Hematopoietic multipotent progenitor cell (in vitro differentiated cells): ENCODE data around the gene ELFN1. TPM values are rescaled to one million over a fixed set of nuclear protein-coding genes. Genes with fewer than 3 reads are reported as not detected.

Experiments used
- DNase-seq, 3 donors: peaks; one replicate each; pipeline ENCODE4 v3.0.0-alpha.2; 2011 to 2015; ENCODE audit warnings: low read depth in 2 of 3, low spot score in 2 of 3
- total RNA-seq: library from RNA; depleted of rRNA; stranded (reverse); fragments of >200 nt; gene quantifications from one replicate; pipeline ENCODE4 v1.2.3, GENCODE V29; 2012

Gene ELFN1
- total RNA-seq, 1 donor: 0.27 TPM

DNA sequence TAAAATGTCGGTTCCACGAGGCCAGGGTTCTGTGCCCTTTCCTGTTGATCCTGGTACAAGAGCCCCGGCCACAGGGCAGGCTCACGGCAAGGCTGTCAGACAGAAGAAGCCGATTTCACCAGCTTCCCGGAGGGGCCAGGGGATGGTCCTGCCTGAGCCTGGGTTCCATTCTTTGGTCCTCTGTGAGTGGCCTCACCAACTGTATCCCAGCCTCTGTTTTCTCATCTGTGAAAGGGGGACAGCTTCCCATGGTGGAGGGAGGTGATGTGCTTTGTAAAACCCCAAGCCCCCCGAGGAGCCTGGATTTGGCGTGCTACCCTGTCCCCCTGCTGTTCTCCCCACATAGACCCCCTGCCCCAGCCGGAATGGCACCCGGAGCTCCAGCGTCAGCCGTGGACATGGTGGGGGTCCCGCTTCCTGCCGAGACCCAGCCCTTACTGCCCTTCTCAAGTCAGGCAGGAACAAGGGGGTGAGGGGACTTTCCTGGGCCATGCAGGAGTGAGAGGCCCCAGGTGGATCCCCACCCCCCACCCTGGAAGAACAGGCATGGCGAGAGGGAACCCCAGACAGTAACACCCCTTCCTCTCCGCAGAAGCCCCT, 28.3 kb upstream of the ELFN1 start:
- no peak for DNase-seq

DNA sequence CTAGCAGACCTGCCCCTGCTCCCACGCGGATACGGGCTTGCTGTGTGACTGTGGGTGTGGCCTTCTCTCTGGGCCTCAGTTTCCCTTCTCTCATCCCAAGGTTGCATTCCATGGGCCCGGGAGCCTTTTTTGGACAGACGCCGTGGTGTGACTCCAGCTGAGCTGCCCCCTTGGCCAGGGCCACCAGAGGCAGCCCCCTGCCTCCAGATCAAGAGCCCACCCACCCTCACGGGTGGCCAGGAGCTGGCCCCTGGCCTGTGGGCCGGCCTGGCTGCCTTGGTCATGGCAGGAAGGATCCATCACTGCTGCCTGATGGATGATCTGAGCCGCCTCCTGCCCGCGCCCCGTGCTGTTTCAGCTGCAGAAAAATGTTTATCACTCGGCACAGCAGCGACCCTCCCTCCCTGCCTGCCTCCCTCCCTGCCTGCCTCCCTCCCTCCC, 27.8 kb upstream of the ELFN1 start:
- DNase-seq: no peak

DNA sequence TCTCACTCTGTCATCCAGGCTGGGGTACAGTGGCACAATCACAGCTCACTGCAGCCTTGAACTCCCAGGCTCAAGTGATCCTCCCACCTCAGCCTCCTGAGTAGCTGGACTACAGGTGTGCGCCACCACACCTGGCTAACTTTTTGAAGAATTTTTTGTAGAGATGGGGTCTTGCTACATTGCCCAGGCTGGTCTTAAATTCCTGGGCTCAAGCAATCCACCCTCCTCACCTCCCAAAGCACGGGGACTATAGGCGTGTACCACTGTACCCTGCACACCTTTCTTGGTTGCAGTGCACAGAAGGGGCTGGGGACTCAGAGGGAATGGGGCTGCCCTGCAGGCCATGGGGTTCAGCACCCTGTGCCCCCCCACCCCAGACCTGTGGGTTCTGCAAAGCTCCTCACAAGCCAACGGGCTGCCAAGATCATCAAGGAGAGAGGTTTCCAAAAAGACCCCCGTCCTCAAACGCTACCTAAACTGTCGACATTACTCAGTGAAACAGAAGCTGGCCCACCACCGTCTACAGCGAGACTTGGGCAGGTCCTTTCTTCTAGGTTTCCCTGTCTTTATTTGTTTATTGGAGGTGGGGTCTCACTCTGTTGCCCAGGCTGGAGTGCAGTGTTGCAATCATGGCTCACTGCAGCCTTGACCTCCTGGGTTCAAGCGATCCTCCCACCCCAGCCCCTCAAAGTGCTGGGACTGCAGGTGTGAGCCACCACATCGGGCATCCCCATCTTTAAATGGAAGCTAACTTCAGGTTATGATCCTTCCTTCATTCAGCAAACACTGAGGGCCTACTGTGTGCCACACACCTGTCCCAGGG, 26.6 kb upstream of the ELFN1 start:
- no peak for DNase-seq

DNA sequence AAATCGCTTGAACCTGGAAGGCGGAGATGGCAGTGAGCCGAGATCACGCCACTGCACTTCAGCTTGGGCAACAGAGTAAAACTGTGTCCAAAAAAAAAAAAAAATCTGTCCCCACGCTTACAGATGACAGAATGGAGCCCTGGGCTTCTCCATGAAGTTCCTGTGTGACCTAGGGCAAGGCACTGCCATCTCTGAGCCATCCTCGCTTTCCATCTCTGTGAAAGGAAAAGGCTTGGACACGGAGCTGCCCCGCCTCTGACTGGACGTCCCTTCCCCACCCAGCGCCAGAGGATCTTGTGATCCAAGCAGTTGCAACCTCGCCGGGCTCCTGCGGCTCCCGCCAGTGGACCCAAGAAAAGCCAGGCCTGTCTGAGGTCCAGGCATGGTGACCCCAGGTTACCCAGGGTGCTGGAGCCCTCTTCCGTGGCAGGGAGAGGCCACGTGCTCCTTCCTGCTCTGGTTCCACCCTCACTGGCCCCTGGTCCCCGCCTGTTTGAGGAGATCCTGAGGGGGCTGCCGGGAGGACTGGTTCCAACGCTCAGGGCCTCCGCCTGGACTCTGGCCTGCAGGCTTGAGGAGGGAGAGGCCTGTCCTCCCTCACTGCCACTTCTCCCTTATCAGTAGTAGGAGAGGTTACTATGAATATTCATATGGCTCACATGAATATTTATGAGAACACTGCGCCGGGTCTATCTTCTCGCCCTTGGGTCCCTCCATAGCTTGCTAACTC, 25.6 kb upstream of the ELFN1 start:
- DNase-seq: no peak

DNA sequence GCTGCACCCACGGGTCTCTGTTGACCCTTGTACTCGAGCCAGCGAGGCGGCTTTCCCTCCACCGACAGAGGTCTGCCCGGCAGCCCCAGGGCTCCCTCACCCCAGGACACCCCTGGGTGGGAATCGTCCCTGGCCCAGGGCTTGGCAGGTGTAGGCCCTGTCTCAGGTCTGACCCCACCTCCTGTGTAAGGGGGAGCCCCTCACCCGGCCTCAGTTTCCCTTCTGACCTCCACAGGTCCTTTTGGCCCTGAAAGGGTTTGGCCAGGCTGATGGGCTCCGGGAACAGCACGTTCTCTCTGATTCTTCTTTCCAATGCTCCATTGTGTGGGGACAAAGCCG, 25.0 kb upstream of the ELFN1 start:
- no peak for DNase-seq

DNA sequence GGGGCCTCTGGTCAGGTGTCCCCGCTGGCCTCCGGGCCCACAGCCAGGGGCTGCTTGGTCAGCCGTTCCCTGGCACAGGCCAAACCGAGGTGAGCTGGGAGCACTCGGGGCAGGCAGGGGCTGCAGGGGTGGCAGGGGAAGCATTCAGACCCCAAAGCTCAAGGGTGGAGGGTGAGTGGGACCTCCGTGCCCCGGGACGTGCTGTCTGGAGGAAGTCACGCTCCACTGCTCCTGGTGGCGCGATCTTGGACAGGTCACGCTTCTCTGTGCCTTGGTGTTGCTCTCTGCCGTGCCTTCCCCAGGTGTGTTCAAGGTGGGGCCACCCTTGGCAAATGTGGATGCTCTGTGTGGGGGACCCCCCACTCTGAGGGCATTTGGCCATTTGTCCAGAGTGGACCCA, 24.6 kb upstream of the ELFN1 start:
- no peak for DNase-seq

DNA sequence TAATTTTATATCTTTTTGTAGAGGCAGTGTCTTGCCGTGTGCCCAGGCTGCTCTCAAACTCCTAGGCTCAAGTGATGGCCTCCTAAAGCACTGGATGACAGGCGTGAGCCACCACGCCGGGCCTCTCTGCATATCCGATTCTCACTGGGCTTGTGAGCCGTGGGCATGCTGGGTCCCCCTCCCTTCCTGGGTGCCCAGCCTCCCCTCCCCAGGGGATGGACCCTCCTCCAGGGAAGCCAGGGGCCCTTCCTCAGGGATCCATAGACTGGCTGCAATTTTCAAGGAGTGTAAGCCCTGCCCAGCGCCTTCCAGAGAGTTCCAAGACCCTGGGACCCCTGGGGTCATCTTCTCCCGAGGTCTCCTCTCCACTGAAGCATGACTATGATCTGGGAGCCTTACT, 23.7 kb upstream of the ELFN1 start:
- no peak for DNase-seq

DNA sequence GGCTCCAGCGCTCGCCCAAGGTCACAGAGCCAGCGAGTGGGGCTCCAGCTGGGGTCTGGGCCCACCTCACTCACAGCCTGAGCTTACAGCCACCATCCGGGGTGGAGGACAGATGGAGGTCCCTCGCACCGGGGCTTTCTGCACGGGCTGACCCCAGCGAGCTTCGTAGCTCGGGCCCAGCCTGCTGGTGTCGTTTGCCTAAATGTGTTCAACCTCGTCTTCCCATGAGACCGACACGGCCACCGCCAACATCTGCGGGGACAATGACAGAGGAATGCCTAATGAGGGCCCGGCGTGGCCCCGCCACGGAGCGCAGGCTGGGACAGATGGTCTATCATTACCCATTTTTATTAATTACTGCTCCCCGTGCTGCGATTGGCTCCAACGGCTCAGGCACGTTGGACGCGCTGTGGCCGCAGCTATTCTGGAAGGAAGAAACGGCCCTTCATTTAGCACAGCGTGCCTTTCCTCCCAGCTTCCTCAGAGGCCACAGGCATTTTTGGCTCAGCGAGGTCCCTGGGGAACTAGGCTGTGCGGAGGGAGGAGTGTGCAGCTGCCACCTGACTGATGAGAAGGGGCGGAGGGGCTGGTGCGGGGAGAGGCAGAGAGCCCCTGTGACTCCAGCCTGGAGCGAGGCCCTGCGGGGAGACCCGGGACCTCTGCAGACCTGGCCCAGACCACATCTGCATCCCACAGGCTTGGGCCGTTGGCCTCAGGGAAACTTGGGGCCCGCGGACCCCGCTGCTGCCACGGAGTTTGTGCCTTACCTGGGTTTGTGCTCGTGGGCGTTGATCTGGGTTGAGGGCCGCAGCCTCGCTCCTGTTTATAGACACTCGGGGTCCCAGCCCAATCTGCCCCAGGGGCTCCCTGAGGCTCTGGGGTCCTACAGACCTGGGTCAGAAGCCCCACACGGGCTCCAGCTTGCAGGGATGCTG, 22.9 kb upstream of the ELFN1 start:
- no peak for DNase-seq

DNA sequence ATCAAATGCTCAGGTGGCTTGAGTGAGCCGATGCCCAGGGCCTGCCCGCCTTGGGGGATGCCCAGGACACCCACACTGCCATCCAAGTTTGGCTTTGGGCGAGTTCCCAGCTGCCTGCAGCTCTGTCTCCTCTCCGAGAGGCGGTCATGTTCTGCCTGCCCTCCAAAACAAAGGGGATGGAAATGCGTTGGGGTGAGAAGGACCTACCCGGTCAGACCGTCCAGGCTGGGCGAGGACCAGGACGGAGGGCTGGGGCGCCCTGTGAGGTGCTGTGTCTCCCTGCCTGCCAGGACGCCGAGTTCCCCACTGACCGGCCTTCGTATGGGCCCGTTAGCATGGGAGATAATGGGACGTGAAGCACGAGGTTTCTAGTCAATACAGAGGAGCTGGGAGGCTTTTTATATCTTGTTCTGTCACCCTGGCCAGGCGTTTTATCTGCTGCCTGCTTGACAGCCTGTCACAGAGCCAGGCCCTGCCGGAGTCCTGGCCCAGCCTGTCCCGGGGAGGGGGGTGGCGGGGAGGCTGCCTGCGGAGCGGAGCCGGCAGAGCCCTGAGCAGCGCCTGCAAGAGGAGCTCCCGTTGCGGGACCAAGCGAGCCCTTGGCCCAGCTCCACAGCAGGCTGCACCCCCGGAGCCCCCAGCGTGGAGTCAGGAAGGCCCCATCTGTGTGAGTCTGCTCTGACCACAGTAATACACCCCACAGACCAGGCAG, 22.0 kb upstream of the ELFN1 start:
- no peak for DNase-seq

DNA sequence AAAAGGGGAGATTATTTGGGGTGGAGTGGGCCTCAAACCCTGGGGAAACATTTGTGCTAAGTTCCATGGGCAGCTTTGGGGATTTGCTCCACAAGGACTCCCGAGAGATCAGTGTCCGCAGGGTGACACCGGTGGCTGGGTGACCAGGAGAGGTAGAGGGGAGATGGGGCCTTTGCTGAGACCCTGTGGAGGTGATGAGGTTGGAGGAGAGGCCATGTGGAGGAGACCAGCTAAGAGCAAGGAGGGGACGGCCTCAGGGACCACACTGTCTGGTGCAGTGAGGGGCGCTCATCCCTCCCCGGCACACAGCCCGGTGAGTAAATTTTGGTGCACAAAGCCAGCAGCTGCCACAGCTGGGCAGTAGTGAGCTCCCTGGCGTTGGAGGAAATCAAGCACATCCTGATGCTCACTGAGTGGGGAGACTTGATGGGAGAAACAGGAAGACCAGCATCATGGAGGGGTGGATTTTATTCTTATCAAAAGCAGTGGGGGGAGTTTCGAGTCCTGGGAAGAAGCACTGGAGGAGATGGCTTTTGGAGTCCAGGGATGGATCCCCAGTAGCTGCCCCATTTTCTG, 20.2 kb upstream of the ELFN1 start:
- no peak for DNase-seq

DNA sequence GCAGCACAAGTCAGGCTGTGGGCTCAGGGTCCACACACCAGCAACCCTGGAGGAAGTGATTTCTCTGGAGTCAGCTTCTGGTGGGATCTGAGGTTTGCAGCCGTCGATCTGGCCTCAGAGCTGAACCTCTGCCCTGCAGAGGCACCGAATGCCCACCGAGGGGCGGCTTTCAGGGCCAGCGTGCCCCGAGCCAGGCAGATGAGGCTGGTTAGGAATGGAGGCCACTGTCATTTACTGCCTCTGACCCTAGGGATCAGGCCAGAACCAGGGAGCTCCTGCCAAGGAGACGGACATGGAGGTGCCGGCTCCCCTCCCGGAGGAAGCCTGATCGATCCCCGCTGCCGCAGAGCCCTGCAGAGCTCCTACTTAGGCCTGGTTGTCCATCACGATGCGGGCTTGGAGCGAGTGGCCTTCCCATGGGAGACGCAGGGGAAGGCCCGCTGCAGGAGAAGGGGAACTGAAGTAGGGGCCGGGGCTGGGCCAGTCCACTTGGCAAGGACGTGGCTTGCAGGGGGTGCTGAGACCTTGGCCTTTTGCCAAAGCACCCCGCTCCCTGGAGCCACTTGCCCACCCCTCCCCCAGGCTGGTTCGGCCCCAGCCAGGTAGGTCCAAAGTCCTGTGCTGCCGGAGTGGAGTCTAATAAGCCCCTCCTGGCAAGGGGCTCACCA, 19.6 kb upstream of the ELFN1 start:
- DNase-seq: no peak

DNA sequence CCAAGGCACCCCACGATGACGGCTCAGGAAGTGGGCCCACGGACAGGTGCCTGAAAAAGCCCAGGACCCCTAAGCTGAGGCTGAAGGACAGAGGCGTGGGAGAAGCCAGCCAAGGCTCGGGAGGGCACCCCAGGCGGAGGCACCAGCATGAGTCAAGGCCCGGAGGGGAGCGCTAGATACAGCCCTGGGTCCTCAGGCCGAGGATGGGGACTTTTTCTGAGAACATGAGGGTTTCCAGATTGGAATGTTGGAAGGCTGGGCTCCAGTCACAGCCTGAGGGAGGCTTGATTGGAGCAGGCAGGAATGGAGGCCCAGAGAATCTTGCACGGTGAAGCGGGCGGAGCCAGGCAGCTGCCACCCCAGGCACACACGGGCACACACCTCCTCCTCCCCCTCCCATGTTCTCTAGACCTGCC, 19.0 kb upstream of the ELFN1 start:
- no peak for DNase-seq

DNA sequence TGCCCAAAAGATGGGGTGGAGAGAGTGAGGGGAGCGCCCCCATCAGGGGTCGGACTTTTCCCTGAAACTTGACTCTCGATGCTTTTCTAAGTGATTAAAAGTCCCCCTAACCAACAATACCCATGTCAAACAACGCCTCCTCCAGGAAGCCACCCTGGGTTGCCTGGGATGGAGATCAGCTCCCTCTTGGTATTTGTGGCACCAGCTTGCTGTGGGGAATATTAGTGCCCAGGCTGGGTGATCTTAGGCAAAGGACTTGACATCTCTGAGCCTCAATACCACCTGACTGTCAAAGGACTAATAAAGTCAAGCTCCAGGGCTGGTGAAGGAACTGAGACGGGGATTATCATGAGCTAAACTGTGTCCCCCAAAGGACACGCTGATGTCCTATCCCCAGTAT, 18.2 kb upstream of the ELFN1 start:
- no peak for DNase-seq

DNA sequence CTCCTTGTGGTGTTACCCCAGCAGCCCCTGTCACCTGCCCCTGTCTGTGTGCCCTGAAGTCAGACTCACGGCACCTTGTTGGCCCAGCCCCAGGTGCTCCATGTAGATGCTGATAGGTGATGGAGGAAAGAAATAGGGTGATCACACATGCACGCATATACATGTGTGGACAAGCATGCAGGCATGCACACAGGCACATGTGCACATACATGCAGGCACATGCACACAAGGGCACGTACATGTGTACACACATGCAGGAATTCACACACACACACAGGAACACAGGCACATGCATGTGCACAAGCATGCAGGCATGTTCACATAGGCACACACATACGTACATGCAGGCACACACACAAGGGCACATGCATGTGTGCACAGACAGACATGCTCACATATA, 16.6 kb upstream of the ELFN1 start:
- no peak for DNase-seq

DNA sequence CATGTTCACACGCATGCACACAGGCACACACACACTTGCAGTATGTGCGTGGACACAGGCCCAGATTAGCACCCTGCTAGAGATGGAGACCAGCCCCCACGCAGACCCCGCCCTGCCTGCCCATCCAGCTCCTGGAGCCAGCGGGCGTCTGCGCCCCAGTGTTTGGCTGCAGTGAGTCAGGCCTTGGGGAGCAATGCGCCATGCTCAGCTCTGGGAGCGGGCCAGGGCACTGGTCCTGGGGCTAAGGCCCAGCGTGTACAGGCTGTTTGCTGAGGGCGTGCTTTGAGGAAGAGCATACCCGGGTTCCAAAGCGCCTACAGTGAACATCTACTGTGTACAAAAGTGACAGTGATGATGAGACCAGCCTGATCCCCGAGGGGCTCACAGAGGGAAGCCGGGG, 16.0 kb upstream of the ELFN1 start:
- DNase-seq: no peak

DNA sequence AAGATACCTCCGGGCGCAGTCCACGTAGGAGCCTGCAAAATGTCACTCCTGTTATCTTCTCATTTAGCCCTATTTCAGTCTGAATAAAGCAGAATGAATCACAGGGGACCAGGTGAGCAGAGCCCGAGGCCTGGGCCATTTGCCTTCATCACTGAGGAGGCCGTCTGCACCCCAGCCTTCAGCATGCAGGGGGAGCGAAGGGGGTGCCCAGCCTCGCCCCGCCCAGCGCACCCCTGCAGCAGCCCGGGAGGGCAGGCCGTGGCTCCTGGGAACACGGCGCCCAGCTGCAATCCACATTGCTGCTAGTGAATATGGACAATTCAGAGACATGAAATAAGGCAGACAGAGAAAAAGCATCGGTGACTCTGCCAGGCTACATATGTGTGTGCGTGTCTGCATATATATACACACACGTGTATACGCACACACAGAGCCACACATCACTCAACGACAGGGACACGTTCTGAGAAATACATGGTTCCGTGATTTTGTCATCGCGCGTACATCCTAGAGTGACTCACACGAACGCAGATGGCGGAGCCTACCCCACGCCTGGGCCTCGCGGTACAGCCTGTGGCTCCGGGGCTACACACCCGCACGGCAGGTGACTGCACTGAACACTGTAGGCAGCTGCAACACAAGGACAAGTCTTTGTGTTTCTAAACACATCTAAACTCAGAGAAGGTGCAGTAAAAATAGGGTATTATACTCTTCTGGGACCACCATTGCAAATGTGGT, 15.2 kb upstream of the ELFN1 start:
- DNase-seq: no peak

DNA sequence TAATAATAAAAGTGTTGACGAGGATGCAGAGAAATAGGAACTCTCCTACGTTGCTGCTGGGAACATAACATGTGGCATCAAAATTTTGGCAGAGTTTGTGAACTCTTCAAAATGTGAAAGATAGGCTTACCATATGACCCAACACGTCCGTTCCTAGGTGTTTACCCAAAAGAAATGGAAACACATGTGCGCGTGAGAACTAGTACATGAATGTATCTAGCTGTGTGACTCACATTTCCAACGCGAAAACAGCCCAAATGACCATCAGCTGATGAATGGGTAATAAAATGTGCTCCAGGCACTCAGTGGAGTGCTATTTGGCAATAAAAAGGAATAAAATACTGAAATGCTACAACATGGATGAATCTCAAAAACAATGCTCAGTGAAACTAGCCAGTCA, 10.4 kb upstream of the ELFN1 start:
- DNase-seq: no peak

DNA sequence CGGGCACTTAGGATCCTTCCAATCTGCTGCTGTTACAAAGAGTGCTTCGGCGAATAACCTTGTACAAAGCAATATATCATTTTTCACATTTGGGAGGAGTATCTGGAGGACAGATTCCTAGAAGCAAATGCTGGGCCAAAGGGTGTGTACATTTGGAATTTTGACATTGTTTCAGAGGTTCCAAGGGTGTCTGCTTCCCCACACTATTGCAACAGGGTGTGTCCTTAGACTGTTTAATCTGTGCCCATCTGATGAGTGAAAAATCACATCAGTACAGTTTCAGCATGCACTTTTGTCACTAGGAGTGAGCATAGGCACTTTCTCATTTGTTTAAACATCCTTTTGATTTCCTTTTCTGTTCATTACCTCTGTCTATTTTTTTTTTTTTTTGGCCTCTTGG, 8.6 kb upstream of the ELFN1 start:
- DNase-seq: no peak

DNA sequence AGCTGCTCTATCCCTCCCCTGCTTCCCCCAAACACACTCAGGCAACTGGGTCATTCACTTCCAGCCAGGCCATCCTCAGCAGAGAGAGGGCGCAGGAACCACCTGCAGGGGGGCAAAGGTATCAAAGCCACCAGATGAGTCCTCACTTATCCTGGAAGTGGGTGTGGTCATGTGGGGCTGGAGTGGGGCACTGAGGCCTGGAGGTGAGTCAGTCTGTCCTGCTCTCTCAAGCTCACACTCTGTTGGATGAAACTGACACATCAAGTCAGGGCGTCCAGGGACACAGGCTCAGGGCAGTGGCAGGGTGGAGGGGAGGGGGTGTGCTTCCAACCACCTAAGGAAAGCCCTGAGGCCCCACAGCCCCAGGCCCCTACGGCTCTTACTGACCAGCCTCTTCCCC, 8.0 kb upstream of the ELFN1 start:
- no peak for DNase-seq
